OCI-LY1 (cell line): ENCODE measurements around the gene CAPRIN2.

Source experiments
- H2AFZ ChIP-seq: fragments of 200-600 bp; sonication (generic), shearing (Covaris generic); 2 replicates; pipeline ENCODE4 v1.6.0; 2014; ENCODE audit warnings: antibody characterized with exemption, mild to moderate bottlenecking, low read length
- H3F3A ChIP-seq: fragments of 200-600 bp; sonication (generic), shearing (Covaris generic); 2 replicates; pipeline ENCODE4 v1.6.0; 2014; ENCODE audit warnings: mild to moderate bottlenecking, antibody characterized with exemption, low read length, moderate library complexity; ENCODE audit not compliant: insufficient read depth
- H3K27ac ChIP-seq: fragments of 200-600 bp; sonication (generic); 2 replicates; pipeline ENCODE4 v1.5.1; 2014; ENCODE audit warnings: low read length, mixed run types, mild to moderate bottlenecking, low read depth; ENCODE audit not compliant: poor library complexity, severe bottlenecking
- H3K27me3 ChIP-seq: fragments of 200-600 bp; sonication (generic); 2 replicates; pipeline ENCODE4 v1.6.0; 2014; ENCODE audit warnings: antibody characterized with exemption, mild to moderate bottlenecking, low read length, moderate library complexity; ENCODE audit not compliant: insufficient read depth
- H3K36me3 ChIP-seq: fragments of 200-600 bp; sonication (generic); 2 replicates; pipeline ENCODE4 v1.6.1; 2014; ENCODE audit warnings: mild to moderate bottlenecking, antibody characterized with exemption, low read length, moderate library complexity, mixed read lengths; ENCODE audit not compliant: insufficient read depth
- H3K4me1 ChIP-seq: fragments of 200-600 bp; sonication (generic); 2 replicates; pipeline ENCODE4 v1.5.1; 2014; ENCODE audit warnings: mild to moderate bottlenecking, low read length, moderate library complexity; ENCODE audit not compliant: insufficient read depth, severe bottlenecking
- H3K4me2 ChIP-seq: fragments of 200-600 bp; sonication (generic), shearing (Covaris generic); 2 replicates; pipeline ENCODE4 v1.6.1; 2014; ENCODE audit warnings: low read length
- H3K4me3 ChIP-seq: fragments of 200-600 bp; sonication (generic); 2 replicates; pipeline ENCODE4 v1.5.1; 2014; ENCODE audit warnings: low read length, low read depth, mild to moderate bottlenecking, mixed read lengths; ENCODE audit not compliant: poor library complexity, severe bottlenecking
- H3K79me2 ChIP-seq: fragments of 200-600 bp; shearing (Covaris generic); 2 replicates; pipeline ENCODE4 v1.6.1; 2016; ENCODE audit warnings: mixed run types, low read length, mixed read lengths; ENCODE audit not compliant: insufficient read depth
- H3K9ac ChIP-seq: fragments of 200-600 bp; sonication (generic), shearing (Covaris generic); 2 replicates; pipeline ENCODE4 v1.6.1; 2014; ENCODE audit warnings: mild to moderate bottlenecking, low read length, mixed read lengths
- H3K9me2 ChIP-seq: fragments of 200-600 bp; sonication (generic), shearing (Covaris generic); 2 replicates; pipeline ENCODE4 v1.6.1; 2014; ENCODE audit warnings: low read depth, mild to moderate bottlenecking, low read length, mixed read lengths
- H3K9me3 ChIP-seq: fragments of 200-600 bp; shearing (Covaris generic); 2 replicates; pipeline ENCODE4 v1.6.1; 2014; ENCODE audit warnings: low read length, mixed read lengths
- H4K20me1 ChIP-seq: fragments of 200-600 bp; sonication (generic), shearing (Covaris generic); 2 replicates; pipeline ENCODE4 v1.6.0; 2016; ENCODE audit warnings: mild to moderate bottlenecking, low read length; ENCODE audit not compliant: insufficient read depth
- EZH2 ChIP-seq: fragments of 200-600 bp; sonication (generic), shearing (Covaris generic); IDR thresholded peaks from 2 replicates; pipeline ENCODE4 v1.8.0; 2017; ENCODE audit warnings: borderline replicate concordance, mixed run types, mild to moderate bottlenecking, antibody characterized with exemption, low read length, moderate library complexity, mixed read lengths
- TF ChIP-seq, protein P1 (sequence below): fragments of 200-600 bp; sonication (generic), shearing (Covaris generic); IDR thresholded peaks from 2 replicates; pipeline ENCODE4 v1.5.1; 2017; ENCODE audit warnings: mild to moderate bottlenecking, antibody characterized with exemption, low read length, moderate library complexity, mixed read lengths

Gene CAPRIN2

DNA sequence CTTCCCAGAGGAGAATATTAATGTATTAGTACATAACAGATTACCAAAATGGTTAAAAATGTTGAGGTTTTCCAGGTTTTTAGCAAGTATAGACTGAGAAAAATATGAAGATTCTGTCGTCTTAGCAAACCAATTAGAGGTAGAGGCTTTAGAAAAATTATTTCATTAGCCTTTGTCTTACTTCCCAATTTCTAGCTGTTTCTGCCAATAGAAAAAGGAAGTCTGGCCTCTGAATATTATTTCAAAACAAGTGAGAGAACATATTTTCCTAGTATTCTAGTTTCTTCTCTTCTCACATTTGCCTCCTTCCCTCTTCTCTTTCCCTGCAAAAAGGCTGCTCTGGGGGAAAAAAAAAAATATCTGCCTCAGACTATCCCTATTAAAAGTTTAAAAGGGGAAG lies 75.5 kb downstream of the CAPRIN2 start:
- H3K27me3 ChIP-seq: no peaks in the 10 kb centered on the region

GRCh38 chr12:30678221-30678620 lies 76.5 kb downstream of the CAPRIN2 start:
- Histone ChIP-seq H3F3A (no peaks in the 10 kb centered on the region), H3K27ac (no peak overlapping the region), H3K9me3 (no peaks in the 10 kb centered on the region), H3K9ac (no peak overlapping the region), H3K36me3 (peaks cover 66% of the 10 kb centered on the region), H3K9me2 (no peaks in the 10 kb centered on the region), H3K27me3 (no peaks in the 10 kb centered on the region), H3K4me1 (no peaks in the 10 kb centered on the region), H3K4me2 (no peak overlapping the region), H4K20me1 (no peaks in the 10 kb centered on the region), H3K4me3 (no peak overlapping the region), H3K79me2 (no peaks in the 10 kb centered on the region), H2AFZ (no peak overlapping the region)
- TF ChIP-seq, protein P1, sequence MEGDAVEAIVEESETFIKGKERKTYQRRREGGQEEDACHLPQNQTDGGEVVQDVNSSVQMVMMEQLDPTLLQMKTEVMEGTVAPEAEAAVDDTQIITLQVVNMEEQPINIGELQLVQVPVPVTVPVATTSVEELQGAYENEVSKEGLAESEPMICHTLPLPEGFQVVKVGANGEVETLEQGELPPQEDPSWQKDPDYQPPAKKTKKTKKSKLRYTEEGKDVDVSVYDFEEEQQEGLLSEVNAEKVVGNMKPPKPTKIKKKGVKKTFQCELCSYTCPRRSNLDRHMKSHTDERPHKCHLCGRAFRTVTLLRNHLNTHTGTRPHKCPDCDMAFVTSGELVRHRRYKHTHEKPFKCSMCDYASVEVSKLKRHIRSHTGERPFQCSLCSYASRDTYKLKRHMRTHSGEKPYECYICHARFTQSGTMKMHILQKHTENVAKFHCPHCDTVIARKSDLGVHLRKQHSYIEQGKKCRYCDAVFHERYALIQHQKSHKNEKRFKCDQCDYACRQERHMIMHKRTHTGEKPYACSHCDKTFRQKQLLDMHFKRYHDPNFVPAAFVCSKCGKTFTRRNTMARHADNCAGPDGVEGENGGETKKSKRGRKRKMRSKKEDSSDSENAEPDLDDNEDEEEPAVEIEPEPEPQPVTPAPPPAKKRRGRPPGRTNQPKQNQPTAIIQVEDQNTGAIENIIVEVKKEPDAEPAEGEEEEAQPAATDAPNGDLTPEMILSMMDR: no peak
- no peak for TF ChIP-seq EZH2

More for the DNA sequence above, 75.5 kb downstream of the CAPRIN2 start:
- no peak for TF ChIP-seq EZH2
- TF ChIP-seq, protein P1: no peak
- Histone ChIP-seq H3K79me2 (no peaks in the 10 kb centered on the region), H3K9me2 (no peaks in the 10 kb centered on the region), H3K36me3 (peaks cover 68% of the 10 kb centered on the region), H3K9me3 (no peaks in the 10 kb centered on the region), H2AFZ (no peak overlapping the region), H3K9ac (no peak overlapping the region), H3F3A (no peaks in the 10 kb centered on the region), H3K27ac (no peak overlapping the region), H3K4me3 (no peak overlapping the region), H3K4me1 (no peaks in the 10 kb centered on the region), H3K4me2 (no peak overlapping the region), H4K20me1 (no peaks in the 10 kb centered on the region)

- Histone ChIP-seq H3K9me3 (no peaks in the 10 kb centered on the region), H3K36me3 (peaks cover 57% of the 10 kb centered on the region), H3K4me3 (no peak overlapping the region), H4K20me1 (no peaks in the 10 kb centered on the region), H3K9ac (no peak overlapping the region), H3K79me2 (no peaks in the 10 kb centered on the region), H3F3A (no peaks in the 10 kb centered on the region), H3K27ac (no peak overlapping the region), H3K4me1 (no peaks in the 10 kb centered on the region), H3K4me2 (no peak overlapping the region), H3K27me3 (no peaks in the 10 kb centered on the region), H3K9me2 (no peaks in the 10 kb centered on the region), H2AFZ (no peak overlapping the region)
- no peak for TF ChIP-seq EZH2
- TF ChIP-seq, protein P1: no peak
These were observed 93.5 kb downstream of the CAPRIN2 start for GRCh38 chr12:30661210-30661609.
